ENCODE data around the gene MRPS9. TPM values are rescaled to one million over a fixed set of nuclear protein-coding genes. Genes with fewer than 3 reads are reported as not detected.

The MRPS9 gene
- total and polyA plus RNA-seq, 2 experiments from 2014 or later, result 64.7 to 78.9 TPM

DNA sequence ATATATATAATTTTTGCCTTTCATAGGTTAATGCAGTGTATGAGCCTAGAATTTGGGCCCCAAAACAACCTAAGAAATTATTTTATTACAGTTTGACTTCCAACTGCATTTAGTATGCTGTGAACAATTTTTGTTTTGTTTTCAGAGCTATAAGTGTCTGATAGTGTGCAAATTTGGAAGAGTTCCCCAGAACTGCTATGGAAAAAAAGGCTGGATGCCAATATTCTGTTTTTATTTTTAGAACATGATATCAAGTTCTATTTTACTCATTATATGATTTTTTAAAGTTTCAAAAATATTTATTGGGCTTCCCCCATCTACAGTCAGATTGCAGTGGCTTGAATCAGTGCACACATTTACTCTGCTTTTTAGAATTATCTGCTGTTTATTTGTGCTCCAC, 42.6 kb downstream of the MRPS9 start:
- H3F3A ChIP-seq (replicated peaks; ENCODE audit: low read depth), result no peaks in the 10 kb centered on the region
- no peaks in the 10 kb centered on the region for H3K9me3 Mint-ChIP-seq
- no peak for ATAC-seq
- peaks cover 35% of the 10 kb centered on the region for H3K4me1 ChIP-seq (ENCODE audit: insufficient read depth)
- no peak overlapping the region for H3K4me3 Mint-ChIP-seq
- no peaks in the 10 kb centered on the region for H3K9me2 ChIP-seq (ENCODE audit: insufficient read depth)
- H3K4me2 ChIP-seq, result no peak overlapping the region
- H3K27ac Mint-ChIP-seq, result peak overlapping the region; percentile 88
- peak overlapping the region; percentile 8; the same call in 1 of the 2 replicates for H3K27ac ChIP-seq (ENCODE audit: low read depth)
- H2AFZ ChIP-seq, result no peak overlapping the region
- H3K27me3 ChIP-seq (ENCODE audit: insufficient read depth), result no peaks in the 10 kb centered on the region
- H3K36me3 Mint-ChIP-seq (ENCODE audit: low read depth), result no peaks in the 10 kb centered on the region; the same call in 2 of the 3 replicates
- no peaks in the 10 kb centered on the region for H3K36me3 ChIP-seq (ENCODE audit: insufficient read depth)
- H3K79me2 ChIP-seq (replicated peaks; ENCODE audit: insufficient read depth), result no peaks in the 10 kb centered on the region
- no peak for DNase-seq (ENCODE audit: low spot score)
- H3K4me3 ChIP-seq, result no peak overlapping the region
- H3K4me1 Mint-ChIP-seq, result peaks cover 34% of the 10 kb centered on the region
- TF ChIP-seq, protein P1, sequence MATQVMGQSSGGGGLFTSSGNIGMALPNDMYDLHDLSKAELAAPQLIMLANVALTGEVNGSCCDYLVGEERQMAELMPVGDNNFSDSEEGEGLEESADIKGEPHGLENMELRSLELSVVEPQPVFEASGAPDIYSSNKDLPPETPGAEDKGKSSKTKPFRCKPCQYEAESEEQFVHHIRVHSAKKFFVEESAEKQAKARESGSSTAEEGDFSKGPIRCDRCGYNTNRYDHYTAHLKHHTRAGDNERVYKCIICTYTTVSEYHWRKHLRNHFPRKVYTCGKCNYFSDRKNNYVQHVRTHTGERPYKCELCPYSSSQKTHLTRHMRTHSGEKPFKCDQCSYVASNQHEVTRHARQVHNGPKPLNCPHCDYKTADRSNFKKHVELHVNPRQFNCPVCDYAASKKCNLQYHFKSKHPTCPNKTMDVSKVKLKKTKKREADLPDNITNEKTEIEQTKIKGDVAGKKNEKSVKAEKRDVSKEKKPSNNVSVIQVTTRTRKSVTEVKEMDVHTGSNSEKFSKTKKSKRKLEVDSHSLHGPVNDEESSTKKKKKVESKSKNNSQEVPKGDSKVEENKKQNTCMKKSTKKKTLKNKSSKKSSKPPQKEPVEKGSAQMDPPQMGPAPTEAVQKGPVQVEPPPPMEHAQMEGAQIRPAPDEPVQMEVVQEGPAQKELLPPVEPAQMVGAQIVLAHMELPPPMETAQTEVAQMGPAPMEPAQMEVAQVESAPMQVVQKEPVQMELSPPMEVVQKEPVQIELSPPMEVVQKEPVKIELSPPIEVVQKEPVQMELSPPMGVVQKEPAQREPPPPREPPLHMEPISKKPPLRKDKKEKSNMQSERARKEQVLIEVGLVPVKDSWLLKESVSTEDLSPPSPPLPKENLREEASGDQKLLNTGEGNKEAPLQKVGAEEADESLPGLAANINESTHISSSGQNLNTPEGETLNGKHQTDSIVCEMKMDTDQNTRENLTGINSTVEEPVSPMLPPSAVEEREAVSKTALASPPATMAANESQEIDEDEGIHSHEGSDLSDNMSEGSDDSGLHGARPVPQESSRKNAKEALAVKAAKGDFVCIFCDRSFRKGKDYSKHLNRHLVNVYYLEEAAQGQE (IDR thresholded peaks at IDR 0.05; ENCODE audit: unreplicated experiment), result no peak
- no peak for TF ChIP-seq ZNF331 (CRISPR knock-in tag; IDR thresholded peaks at IDR 0.05; ENCODE audit: low read depth)
- TF ChIP-seq, protein P2, sequence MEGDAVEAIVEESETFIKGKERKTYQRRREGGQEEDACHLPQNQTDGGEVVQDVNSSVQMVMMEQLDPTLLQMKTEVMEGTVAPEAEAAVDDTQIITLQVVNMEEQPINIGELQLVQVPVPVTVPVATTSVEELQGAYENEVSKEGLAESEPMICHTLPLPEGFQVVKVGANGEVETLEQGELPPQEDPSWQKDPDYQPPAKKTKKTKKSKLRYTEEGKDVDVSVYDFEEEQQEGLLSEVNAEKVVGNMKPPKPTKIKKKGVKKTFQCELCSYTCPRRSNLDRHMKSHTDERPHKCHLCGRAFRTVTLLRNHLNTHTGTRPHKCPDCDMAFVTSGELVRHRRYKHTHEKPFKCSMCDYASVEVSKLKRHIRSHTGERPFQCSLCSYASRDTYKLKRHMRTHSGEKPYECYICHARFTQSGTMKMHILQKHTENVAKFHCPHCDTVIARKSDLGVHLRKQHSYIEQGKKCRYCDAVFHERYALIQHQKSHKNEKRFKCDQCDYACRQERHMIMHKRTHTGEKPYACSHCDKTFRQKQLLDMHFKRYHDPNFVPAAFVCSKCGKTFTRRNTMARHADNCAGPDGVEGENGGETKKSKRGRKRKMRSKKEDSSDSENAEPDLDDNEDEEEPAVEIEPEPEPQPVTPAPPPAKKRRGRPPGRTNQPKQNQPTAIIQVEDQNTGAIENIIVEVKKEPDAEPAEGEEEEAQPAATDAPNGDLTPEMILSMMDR (conservative IDR thresholded peaks at IDR 0.05; ENCODE audit: low read depth in 2 of 2), result no peak
- TF ChIP-seq ZNF114 (CRISPR knock-in tag; IDR thresholded peaks at IDR 0.05), result no peak
- TF ChIP-seq, protein P3, sequence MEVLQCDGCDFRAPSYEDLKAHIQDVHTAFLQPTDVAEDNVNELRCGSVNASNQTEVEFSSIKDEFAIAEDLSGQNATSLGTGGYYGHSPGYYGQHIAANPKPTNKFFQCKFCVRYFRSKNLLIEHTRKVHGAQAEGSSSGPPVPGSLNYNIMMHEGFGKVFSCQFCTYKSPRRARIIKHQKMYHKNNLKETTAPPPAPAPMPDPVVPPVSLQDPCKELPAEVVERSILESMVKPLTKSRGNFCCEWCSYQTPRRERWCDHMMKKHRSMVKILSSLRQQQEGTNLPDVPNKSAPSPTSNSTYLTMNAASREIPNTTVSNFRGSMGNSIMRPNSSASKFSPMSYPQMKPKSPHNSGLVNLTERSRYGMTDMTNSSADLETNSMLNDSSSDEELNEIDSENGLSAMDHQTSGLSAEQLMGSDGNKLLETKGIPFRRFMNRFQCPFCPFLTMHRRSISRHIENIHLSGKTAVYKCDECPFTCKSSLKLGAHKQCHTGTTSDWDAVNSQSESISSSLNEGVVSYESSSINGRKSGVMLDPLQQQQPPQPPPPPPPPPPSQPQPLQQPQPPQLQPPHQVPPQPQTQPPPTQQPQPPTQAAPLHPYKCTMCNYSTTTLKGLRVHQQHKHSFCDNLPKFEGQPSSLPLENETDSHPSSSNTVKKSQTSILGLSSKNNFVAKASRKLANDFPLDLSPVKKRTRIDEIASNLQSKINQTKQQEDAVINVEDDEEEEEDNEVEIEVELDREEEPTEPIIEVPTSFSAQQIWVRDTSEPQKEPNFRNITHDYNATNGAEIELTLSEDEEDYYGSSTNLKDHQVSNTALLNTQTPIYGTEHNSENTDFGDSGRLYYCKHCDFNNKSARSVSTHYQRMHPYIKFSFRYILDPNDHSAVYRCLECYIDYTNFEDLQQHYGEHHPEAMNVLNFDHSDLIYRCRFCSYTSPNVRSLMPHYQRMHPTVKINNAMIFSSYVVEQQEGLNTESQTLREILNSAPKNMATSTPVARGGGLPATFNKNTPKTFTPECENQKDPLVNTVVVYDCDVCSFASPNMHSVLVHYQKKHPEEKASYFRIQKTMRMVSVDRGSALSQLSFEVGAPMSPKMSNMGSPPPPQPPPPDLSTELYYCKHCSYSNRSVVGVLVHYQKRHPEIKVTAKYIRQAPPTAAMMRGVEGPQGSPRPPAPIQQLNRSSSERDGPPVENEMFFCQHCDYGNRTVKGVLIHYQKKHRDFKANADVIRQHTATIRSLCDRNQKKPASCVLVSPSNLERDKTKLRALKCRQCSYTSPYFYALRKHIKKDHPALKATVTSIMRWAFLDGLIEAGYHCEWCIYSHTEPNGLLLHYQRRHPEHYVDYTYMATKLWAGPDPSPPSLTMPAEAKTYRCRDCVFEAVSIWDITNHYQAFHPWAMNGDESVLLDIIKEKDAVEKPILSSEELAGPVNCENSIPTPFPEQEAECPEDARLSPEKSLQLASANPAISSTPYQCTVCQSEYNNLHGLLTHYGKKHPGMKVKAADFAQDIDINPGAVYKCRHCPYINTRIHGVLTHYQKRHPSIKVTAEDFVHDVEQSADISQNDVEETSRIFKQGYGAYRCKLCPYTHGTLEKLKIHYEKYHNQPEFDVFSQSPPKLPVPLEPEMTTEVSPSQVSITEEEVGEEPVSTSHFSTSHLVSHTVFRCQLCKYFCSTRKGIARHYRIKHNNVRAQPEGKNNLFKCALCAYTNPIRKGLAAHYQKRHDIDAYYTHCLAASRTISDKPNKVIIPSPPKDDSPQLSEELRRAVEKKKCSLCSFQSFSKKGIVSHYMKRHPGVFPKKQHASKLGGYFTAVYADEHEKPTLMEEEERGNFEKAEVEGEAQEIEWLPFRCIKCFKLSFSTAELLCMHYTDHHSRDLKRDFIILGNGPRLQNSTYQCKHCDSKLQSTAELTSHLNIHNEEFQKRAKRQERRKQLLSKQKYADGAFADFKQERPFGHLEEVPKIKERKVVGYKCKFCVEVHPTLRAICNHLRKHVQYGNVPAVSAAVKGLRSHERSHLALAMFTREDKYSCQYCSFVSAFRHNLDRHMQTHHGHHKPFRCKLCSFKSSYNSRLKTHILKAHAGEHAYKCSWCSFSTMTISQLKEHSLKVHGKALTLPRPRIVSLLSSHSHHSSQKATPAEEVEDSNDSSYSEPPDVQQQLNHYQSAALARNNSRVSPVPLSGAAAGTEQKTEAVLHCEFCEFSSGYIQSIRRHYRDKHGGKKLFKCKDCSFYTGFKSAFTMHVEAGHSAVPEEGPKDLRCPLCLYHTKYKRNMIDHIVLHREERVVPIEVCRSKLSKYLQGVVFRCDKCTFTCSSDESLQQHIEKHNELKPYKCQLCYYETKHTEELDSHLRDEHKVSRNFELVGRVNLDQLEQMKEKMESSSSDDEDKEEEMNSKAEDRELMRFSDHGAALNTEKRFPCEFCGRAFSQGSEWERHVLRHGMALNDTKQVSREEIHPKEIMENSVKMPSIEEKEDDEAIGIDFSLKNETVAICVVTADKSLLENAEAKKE (CRISPR knock-in tag; IDR thresholded peaks at IDR 0.05), result no peak
- no peak for TF ChIP-seq STAT1 (IDR thresholded peaks at IDR 0.05; ENCODE audit: unreplicated experiment)
- TF ChIP-seq JUNB (IDR thresholded peaks at IDR 0.05; ENCODE audit: unreplicated experiment), result no peak
- no peak for TF ChIP-seq CREB1 (CRISPR knock-in tag; IDR thresholded peaks at IDR 0.05; ENCODE audit: low read depth)
- TF ChIP-seq EZH2phosphoT487 (IDR thresholded peaks at IDR 0.05; ENCODE audit: unreplicated experiment), result no peak
- no peak for TF ChIP-seq POLR2AphosphoS5 (IDR thresholded peaks at IDR 0.05; ENCODE audit: low read depth)
- H4K20me1 ChIP-seq (replicated peaks; ENCODE audit: insufficient read depth), result peaks cover 3% of the 10 kb centered on the region; the same call in 1 of the 2 replicates
- H3K27me3 Mint-ChIP-seq (ENCODE audit: insufficient read depth, low read depth, poor library complexity), result peaks cover 1% of the 10 kb centered on the region

Measured in GM23338 (cell line).